ENCODE measurements around the gene BBS9.
"Not testable (repeated sequence)": the region's sequence is repeated elsewhere in the genome, so short reads cannot be mapped to it uniquely, and the experiment has no call there.

Gene BBS9

DNA sequence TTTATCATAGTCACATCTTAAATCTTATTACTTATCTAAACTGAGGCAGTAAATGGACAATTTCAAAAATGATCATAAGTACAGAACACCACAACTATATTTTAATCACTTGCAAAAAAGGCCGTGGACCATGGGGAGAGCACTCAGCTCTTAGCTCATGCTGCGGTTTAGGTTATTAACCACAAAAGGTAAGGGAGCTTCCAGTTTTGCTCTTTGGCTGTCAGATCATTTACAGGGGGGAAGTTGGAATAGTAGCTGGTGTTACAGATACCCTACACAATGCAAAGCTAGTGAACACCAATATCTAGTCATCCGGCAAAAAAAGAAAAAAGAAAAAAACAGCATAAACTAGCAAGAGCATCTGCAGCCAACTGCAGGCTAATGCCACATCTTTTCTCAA is 147.0 kb downstream of the BBS9 start:
- no peak for DNase-seq (ENCODE audit: low read depth in 4 of 4, low spot score in 1 of 4)

DNA sequence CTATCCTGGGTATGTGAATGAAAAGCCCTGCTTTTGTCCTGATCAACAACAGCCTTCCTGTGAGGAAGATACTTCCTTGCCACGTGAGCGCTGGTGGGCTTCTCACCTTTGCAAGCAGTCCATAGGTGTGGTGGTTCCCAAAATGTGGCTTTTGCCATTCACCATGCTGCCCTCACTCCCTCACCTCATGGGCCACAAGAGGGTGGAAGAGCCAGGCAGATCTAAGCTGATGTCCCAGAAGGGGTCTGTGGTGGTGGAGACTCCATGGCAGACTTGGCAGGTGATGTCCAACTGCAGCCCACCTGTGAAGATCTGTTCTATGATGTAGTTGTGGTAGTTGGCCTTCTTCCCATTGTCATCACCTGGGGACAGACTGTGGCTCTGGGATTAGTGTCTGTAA is 147.4 kb downstream of the BBS9 start:
- no peak for DNase-seq (ENCODE audit: low read depth in 4 of 4, low spot score in 1 of 4)

- DNase-seq (ENCODE audit: low read depth in 4 of 4, low spot score in 1 of 4), result no peak
Observed at GRCh38 chr7:33278095-33278494, 148.7 kb downstream of the BBS9 start.

DNA sequence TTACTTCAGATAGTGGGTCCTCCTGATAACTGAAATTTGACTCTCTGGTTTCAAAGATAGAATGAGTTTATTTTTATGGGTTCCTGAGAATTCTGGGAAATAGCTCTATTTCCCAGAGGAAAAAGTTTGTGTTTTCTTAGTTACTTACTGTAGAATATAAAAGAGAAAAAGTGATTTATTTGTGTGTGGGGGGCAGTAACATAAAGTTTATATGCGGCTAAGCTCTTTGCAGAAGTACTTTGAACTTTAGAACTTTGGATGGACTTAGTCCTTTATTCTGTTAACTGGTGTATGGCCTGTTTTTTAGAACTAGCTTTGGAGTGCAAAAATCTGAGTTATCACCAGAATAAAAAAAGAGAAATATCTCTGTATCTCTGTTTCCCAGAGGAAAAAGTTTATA is 157.1 kb downstream of the BBS9 start:
- no peak for DNase-seq (ENCODE audit: low read depth in 4 of 4, low spot score in 1 of 4)

GRCh38 chr7:33287738-33288137 is 158.4 kb downstream of the BBS9 start:
- DNase-seq (ENCODE audit: low read depth in 4 of 4, low spot score in 1 of 4), result no peak

DNA sequence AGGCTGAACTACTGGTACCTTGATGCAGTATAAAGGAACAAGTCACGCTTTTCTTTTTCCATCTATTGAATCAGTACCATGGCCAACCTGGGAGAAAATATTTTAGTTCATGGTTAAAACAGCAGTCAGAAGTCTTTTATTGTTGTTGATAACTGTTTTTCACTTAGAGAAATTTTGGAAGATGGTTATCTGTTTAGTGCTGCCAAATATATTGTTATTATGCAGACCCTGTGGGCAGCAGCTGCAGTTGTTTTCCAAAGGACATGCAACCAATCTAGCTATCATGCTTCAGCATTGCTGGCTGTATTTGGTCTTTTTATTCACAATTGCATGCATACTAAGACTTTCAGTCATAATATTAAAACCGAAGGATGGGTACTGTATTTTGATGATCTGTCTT is 169.5 kb downstream of the BBS9 start:
- DNase-seq (ENCODE audit: low read depth in 4 of 4, low spot score in 1 of 4), result no peak

DNA sequence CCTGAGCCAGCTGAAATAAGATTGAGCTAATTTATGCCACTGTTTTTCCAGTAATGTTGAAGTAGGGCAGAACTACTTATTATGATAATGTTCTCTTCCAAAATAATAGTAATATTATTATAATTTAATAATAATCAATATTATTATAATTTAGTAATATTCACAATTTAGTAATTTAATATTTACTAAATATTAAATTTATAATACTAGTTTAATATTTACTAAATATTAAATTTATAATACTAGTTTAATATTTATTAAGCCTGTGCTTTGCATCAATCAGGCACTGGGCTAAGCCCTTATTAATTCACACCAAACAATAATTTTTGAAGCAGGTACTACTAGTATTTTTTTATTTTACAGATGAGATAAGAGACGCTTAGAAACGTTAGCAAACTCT is 170.1 kb downstream of the BBS9 start:
- no peak for DNase-seq (ENCODE audit: low read depth in 4 of 4, low spot score in 1 of 4)

DNA sequence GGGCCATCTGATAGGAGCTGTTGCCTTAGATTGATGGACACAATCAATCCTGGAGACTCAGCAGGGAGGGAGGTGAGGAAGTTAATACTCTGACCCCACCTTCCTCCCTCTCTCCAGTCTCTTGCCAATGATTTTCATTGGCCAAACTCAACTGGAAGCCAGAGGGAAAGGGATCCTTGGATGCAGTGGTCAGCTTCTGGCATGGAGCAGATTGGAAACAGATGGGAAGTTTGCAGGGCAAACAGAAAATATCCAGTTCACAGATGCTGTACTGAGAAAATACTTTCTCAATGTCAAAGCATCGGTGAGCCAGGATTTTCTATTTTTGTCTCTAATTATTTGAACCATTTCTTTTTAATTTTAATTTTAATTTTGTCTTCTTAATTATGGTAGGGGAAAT is 170.8 kb downstream of the BBS9 start:
- DNase-seq (ENCODE audit: low read depth in 4 of 4, low spot score in 1 of 4), result no peak

GRCh38 chr7:33300742-33301141 is 171.4 kb downstream of the BBS9 start:
- no peak for DNase-seq (ENCODE audit: low read depth in 4 of 4, low spot score in 1 of 4)

DNA sequence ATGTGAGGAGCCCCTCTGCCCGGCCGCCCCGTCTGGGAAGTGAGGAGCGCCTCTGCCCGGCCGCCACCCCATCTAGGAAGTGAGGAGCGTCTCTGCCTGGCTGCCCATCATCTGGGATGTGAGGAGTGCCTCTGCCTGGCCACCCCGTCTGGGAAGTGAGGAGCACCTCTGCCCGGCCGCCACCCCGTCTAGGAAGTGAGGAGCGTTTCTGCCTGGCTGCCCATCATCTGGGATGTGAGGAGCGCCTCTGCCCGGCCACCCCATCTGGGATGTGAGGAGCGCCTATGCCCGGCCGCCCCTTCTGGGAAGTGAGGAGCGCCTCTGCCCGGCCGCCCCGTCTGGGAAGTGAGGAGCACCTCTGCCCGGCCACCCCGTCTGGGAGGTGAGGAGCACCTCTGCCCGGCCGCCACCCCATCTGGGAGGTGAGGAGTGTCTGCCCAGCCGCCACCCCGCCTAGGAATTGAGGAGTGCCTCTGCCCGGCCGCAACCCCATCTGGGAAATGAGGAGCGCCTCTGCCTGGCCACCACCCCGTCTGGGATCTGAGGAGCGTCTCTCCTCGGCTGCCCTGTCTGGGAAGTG is 174.7 kb downstream of the BBS9 start:
- DNase-seq (ENCODE audit: low read depth in 4 of 4, low spot score in 1 of 4), result not testable (repeated sequence)

DNA sequence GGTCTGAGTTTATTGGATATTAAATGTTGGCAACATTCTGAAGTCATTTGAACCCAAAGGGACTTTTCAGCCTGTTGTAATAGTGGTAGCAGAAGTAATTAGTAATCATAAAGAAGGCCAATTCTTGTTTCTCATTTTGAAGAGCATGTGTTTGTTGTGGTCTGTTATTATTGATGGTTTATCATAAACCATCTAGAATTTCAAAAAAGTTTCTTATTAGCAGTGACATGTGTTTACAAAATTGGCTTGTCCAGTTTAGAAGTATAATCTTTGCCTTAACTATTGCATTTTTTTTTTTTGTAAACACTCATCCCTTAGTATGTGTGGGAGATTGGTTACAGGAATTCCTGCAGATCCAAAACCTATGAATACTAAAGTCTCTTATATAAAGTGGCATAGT is 177.8 kb downstream of the BBS9 start:
- no peak for DNase-seq (ENCODE audit: low read depth in 4 of 4, low spot score in 1 of 4)

- no peak for DNase-seq (ENCODE audit: low read depth in 4 of 4, low spot score in 1 of 4)
Observed at GRCh38 chr7:33310546-33310945, 181.2 kb downstream of the BBS9 start.

GRCh38 chr7:33325754-33326484 is 196.6 kb downstream of the BBS9 start:
- no peak for DNase-seq (ENCODE audit: low read depth in 4 of 4, low spot score in 1 of 4)

GRCh38 chr7:33326485-33326848 is 197.1 kb downstream of the BBS9 start:
- no peak for DNase-seq (ENCODE audit: low read depth in 4 of 4, low spot score in 1 of 4)

DNA sequence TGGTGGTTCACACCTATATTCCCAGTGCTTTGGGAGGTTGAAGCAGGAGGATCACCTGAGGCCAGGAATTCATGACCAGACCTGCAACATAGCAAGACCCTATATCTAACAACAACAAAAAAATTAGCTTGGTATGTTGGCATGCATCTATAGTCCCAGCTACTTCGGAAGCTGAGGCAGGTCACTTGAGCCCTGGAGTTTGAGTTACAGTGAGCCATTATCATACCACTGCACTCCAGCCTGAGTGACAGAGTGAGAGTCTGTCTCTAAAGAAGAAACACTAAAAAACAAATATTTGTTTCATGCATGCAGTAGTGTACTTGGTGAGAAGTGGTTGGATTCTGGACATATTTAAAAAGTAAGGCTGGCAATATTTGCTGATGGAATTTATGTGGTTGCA is 198.1 kb downstream of the BBS9 start:
- no peak for DNase-seq (ENCODE audit: low read depth in 4 of 4, low spot score in 1 of 4)

- no peak for DNase-seq (ENCODE audit: low read depth in 4 of 4, low spot score in 1 of 4)
Observed at GRCh38 chr7:33334349-33334748, 205.0 kb downstream of the BBS9 start.

DNA sequence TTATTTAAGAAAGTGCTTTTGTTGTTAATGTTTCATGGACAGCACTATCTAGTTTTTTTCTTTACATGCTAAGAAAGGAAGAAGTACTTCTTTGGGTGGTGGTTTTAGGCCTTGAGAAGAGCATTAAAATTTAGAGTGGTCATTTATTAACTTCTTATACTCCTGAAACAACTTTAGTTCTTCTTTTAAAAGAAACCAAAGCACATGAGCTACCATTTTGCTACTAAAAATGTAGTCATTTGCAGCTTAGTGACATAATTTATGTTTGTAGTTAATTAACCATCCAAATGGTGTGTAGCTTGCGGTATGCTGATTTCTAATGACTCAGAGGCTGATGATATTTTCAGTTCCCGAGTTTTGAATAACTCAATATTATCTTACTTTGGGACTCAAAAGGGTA is 207.5 kb downstream of the BBS9 start:
- no peak for DNase-seq (ENCODE audit: low read depth in 4 of 4, low spot score in 1 of 4)

- no peak for DNase-seq (ENCODE audit: low read depth in 4 of 4, low spot score in 1 of 4)
Observed at GRCh38 chr7:33339074-33339790, 209.9 kb downstream of the BBS9 start.

GRCh38 chr7:33346055-33346454 is 216.7 kb downstream of the BBS9 start:
- no peak for DNase-seq (ENCODE audit: low read depth in 4 of 4, low spot score in 1 of 4)

- no peak for DNase-seq (ENCODE audit: low read depth in 4 of 4, low spot score in 1 of 4)
Observed at GRCh38 chr7:33350577-33350976, 221.2 kb downstream of the BBS9 start.

GRCh38 chr7:33351709-33352108 is 222.3 kb downstream of the BBS9 start:
- no peak for DNase-seq (ENCODE audit: low read depth in 4 of 4, low spot score in 1 of 4)

DNA sequence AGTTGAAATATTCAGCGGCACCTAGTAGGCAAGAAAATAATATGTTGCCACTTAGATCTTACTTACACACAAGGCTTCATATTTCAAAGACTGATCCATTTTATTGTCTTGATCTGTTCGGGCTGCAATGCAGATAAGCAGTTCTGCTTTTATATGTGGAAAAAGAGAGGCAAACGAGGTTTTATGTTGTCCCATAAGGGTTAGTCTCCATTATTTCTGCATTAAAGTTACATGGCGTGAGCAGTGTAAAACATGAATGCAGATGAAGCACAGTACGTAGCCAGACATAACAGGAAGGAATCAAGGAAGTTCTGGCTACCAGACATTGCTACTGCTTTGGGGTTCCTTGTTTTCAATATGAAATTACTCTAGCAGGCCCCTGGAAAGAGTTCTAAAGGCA is 224.8 kb downstream of the BBS9 start:
- DNase-seq (ENCODE audit: low read depth in 4 of 4, low spot score in 1 of 4), result no peak

DNA sequence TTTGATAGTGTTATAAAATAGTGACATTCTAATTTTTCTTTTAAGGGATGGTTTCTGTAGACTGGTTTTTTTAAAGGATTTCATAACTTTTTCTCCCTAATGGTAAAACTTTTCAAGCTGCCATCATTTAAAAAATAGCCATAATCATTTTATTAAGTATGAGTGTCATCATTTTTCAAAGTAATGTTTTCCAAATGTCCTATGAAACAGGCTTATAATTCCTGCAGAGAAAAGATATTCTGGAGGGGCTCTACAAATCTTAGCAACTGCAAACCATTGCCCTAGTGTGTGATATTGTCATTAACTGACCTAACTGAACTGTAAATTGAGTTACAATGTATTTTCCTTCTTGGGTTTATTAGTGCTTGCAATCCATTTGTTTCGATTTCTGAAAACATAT is 226.0 kb downstream of the BBS9 start:
- DNase-seq (ENCODE audit: low read depth in 4 of 4, low spot score in 1 of 4), result no peak

All from stimulated activated CD4-positive, alpha-beta T cell treated with anti-CD3 and anti-CD28 coated beads, Interleukin-1b, Interleukin-23, amount 100 ng/mL, for 24 hours (primary cell).